WTC11 (cell line): ENCODE data around the gene RBM10. TPM values are rescaled to one million over a fixed set of nuclear protein-coding genes. Genes with fewer than 3 reads are reported as not detected.

Experiments used
- ATAC-seq: fragments of 200-7000 bp; cut with Tn5 transposase; 2 replicates; pipeline ENCODE4 v1.10.0; 2021; ENCODE audit warnings: mild to moderate bottlenecking, moderate library complexity
- CTCF ChIA-PET: fragments of 300-600 bp; sonication (Branson Sonifier 250); formaldehyde crosslinking; loops from one replicate; lab custom pipeline; 2021; ENCODE audit warnings: antibody characterized with exemption; lab: Charles Lee
- POLR2A ChIA-PET: fragments of 350-600 bp; sonication (Branson Sonifier 250); formaldehyde crosslinking; loops from one replicate; lab custom pipeline; 2021; ENCODE audit warnings: antibody characterized with exemption; lab: Charles Lee
- DNase-seq: peaks from one replicate; pipeline ENCODE4 v3.0.0; 2021; ENCODE audit warnings: low spot score
- H3K27ac Mint-ChIP-seq: 2 replicates; pipeline ENCODE4 v1.8.0; 2021; ENCODE audit warnings: mixed read lengths
- H3K27me3 Mint-ChIP-seq: 2 replicates; pipeline ENCODE4 v1.8.0; 2021; ENCODE audit warnings: low read depth, mild to moderate bottlenecking, moderate library complexity, mixed read lengths
- H3K36me3 Mint-ChIP-seq: 2 replicates; pipeline ENCODE4 v1.8.0; 2021; ENCODE audit warnings: mixed read lengths
- H3K4me1 Mint-ChIP-seq: 2 replicates; pipeline ENCODE4 v1.8.0; 2022; ENCODE audit warnings: mixed read lengths
- H3K4me3 Mint-ChIP-seq: 2 replicates; pipeline ENCODE4 v1.8.0; 2021; ENCODE audit warnings: mild to moderate bottlenecking, moderate library complexity, mixed read lengths
- H3K9me3 Mint-ChIP-seq: 2 replicates; pipeline ENCODE4 v1.8.0; 2021; ENCODE audit warnings: mixed read lengths
- ESRRA ChIP-seq: sonication (generic); formaldehyde crosslinking; IDR thresholded peaks from 2 replicates; pipeline ENCODE4 v1.8.1; 2022; ENCODE audit warnings: mild to moderate bottlenecking, missing genetic modification reagents, borderline replicate concordance
- FOXJ3 ChIP-seq: sonication (generic); formaldehyde crosslinking; IDR thresholded peaks from 2 replicates; pipeline ENCODE4 v1.9.0; 2021; ENCODE audit warnings: missing genetic modification reagents, mild to moderate bottlenecking, borderline replicate concordance
- HMGA2 ChIP-seq: fragments of 250-450 bp; sonication (Bioruptor Pico); IDR thresholded peaks from 2 replicates; pipeline ENCODE4 v1.4.0; 2021; ENCODE audit warnings: mild to moderate bottlenecking, moderate library complexity
- IRF2 ChIP-seq: sonication (generic); formaldehyde crosslinking; IDR thresholded peaks from 2 replicates; pipeline ENCODE4 v1.8.0; 2022; ENCODE audit warnings: low read depth, missing genetic modification reagents, borderline replicate concordance
- MYBL2 ChIP-seq: sonication (generic); formaldehyde crosslinking; IDR thresholded peaks from 2 replicates; pipeline ENCODE4 v1.8.1; 2023; ENCODE audit warnings: mild to moderate bottlenecking, moderate library complexity, missing genetic modification reagents
- NFATC4 ChIP-seq: fragments of 250-450 bp; sonication (Bioruptor Pico); IDR thresholded peaks from 2 replicates; pipeline ENCODE4 v1.9.0; 2021; ENCODE audit warnings: mild to moderate bottlenecking
- NR1H2 ChIP-seq: sonication (generic); formaldehyde crosslinking; IDR thresholded peaks from 2 replicates; pipeline ENCODE4 v1.9.0; 2021; ENCODE audit warnings: mild to moderate bottlenecking, moderate library complexity, missing genetic modification reagents
- TP53 ChIP-seq: sonication (generic); formaldehyde crosslinking; IDR thresholded peaks from 2 replicates; pipeline ENCODE4 v1.8.1; 2023; ENCODE audit warnings: mild to moderate bottlenecking, missing genetic modification reagents
- ZNF416 ChIP-seq: fragments of 250-450 bp; sonication (Bioruptor Pico); IDR thresholded peaks from 2 replicates; pipeline ENCODE4 v1.9.0; 2021; ENCODE audit warnings: mild to moderate bottlenecking, inconsistent platforms
- total RNA-seq: library from RNA; stranded (reverse); gene quantifications from 3 replicates; pipeline ENCODE4 v1.2.3, GENCODE V29; 2021
- TF ChIP-seq, protein P1 (sequence below): sonication (generic); formaldehyde crosslinking; IDR thresholded peaks from 2 replicates; pipeline ENCODE4 v1.8.1; 2023; ENCODE audit warnings: mild to moderate bottlenecking, missing genetic modification reagents, moderate library complexity
- TF ChIP-seq, protein P2 (sequence below): sonication (generic); formaldehyde crosslinking; IDR thresholded peaks from 2 replicates; pipeline ENCODE4 v1.8.0; 2022; ENCODE audit warnings: mild to moderate bottlenecking, missing genetic modification reagents
- TF ChIP-seq, protein P3 (sequence below): sonication (generic); formaldehyde crosslinking; IDR thresholded peaks from 2 replicates; pipeline ENCODE4 v1.8.1; 2022; ENCODE audit warnings: mild to moderate bottlenecking, moderate library complexity, missing genetic modification reagents
- TF ChIP-seq, protein P4 (sequence below): sonication (generic); formaldehyde crosslinking; IDR thresholded peaks from 2 replicates; pipeline ENCODE4 v1.8.0; 2023; ENCODE audit warnings: mild to moderate bottlenecking, missing genetic modification reagents
- TF ChIP-seq, protein P5 (sequence below): sonication (generic); formaldehyde crosslinking; IDR thresholded peaks from 2 replicates; pipeline ENCODE4 v1.8.0; 2022; ENCODE audit warnings: mild to moderate bottlenecking, missing genetic modification reagents
- TF ChIP-seq, protein P6 (sequence below): sonication (generic); formaldehyde crosslinking; IDR thresholded peaks from 2 replicates; pipeline ENCODE4 v1.8.0; 2023; ENCODE audit warnings: missing genetic modification reagents
- TF ChIP-seq, protein P7 (sequence below): sonication (generic); formaldehyde crosslinking; conservative IDR thresholded peaks from 2 replicates; pipeline ENCODE4 v1.8.1; 2023; ENCODE audit warnings: mild to moderate bottlenecking, low read depth, missing genetic modification reagents, moderate library complexity
- TF ChIP-seq, protein P8 (sequence below): fragments of 250-450 bp; sonication (Bioruptor Pico); conservative IDR thresholded peaks from 2 replicates; pipeline ENCODE4 v1.9.0; 2021; ENCODE audit warnings: mild to moderate bottlenecking

RBM10 gene
- total RNA-seq, 1 experiment from 2014 or later = 66.1 TPM

DNA sequence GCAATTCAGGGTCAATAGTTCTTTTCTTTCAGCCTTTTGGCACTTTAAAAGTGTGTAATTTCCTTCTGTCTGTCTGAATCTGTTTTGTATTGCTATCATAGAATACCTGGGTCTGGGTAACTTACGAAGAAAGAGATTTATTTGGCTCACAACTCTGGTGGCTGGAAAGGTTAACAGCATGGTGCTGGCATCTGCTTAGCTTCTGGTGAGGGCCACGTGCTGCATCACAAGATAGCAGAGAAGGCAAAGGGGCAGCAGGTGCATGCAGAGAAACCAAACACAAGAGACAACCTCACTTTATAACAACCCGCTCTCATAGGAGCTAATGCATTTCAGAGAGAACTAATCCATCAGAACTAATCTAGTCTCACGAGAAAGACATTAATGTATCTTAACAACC lies 48.0 kb upstream of the RBM10 start:
- Mint-ChIP-seq H3K27me3 (no peaks in the 10 kb centered on the region), H3K36me3 (no peaks in the 10 kb centered on the region), H3K4me3 (no peak overlapping the region), H3K27ac (peak overlapping the region; percentile 23; the same call in 1 of the 2 replicates), H3K4me1 (peaks cover 28% of the 10 kb centered on the region), H3K9me3 (peaks cover 11% of the 10 kb centered on the region)
- ATAC-seq (peak; percentile 73), DNase-seq (no peak)
- CTCF ChIA-PET = interaction anchor here (1.2 kb wide), 1 partner anchor 48 kb away, joined by 4 read pairs; the partner anchor contains the start of genes NDUFB11 and RBM10
- POLR2A ChIA-PET = no interaction called here
- TF ChIP-seq MYBL2 (CRISPR knock-in tag) = no peak
- TF ChIP-seq, protein P1, sequence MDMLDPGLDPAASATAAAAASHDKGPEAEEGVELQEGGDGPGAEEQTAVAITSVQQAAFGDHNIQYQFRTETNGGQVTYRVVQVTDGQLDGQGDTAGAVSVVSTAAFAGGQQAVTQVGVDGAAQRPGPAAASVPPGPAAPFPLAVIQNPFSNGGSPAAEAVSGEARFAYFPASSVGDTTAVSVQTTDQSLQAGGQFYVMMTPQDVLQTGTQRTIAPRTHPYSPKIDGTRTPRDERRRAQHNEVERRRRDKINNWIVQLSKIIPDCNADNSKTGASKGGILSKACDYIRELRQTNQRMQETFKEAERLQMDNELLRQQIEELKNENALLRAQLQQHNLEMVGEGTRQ (CRISPR knock-in tag) = peak; percentile 54
- no peak for TF ChIP-seq NR1H2 (CRISPR knock-in tag)
- TF ChIP-seq, protein P2, sequence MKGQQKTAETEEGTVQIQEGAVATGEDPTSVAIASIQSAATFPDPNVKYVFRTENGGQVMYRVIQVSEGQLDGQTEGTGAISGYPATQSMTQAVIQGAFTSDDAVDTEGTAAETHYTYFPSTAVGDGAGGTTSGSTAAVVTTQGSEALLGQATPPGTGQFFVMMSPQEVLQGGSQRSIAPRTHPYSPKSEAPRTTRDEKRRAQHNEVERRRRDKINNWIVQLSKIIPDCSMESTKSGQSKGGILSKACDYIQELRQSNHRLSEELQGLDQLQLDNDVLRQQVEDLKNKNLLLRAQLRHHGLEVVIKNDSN (CRISPR knock-in tag) = peak; percentile 65; the same call in 1 of the 2 replicates
- TF ChIP-seq, protein P3, sequence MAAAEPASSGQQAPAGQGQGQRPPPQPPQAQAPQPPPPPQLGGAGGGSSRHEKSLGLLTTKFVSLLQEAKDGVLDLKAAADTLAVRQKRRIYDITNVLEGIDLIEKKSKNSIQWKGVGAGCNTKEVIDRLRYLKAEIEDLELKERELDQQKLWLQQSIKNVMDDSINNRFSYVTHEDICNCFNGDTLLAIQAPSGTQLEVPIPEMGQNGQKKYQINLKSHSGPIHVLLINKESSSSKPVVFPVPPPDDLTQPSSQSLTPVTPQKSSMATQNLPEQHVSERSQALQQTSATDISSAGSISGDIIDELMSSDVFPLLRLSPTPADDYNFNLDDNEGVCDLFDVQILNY (CRISPR knock-in tag) = no peak
- no peak for TF ChIP-seq HMGA2
- TF ChIP-seq, protein P4, sequence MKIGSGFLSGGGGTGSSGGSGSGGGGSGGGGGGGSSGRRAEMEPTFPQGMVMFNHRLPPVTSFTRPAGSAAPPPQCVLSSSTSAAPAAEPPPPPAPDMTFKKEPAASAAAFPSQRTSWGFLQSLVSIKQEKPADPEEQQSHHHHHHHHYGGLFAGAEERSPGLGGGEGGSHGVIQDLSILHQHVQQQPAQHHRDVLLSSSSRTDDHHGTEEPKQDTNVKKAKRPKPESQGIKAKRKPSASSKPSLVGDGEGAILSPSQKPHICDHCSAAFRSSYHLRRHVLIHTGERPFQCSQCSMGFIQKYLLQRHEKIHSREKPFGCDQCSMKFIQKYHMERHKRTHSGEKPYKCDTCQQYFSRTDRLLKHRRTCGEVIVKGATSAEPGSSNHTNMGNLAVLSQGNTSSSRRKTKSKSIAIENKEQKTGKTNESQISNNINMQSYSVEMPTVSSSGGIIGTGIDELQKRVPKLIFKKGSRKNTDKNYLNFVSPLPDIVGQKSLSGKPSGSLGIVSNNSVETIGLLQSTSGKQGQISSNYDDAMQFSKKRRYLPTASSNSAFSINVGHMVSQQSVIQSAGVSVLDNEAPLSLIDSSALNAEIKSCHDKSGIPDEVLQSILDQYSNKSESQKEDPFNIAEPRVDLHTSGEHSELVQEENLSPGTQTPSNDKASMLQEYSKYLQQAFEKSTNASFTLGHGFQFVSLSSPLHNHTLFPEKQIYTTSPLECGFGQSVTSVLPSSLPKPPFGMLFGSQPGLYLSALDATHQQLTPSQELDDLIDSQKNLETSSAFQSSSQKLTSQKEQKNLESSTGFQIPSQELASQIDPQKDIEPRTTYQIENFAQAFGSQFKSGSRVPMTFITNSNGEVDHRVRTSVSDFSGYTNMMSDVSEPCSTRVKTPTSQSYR = no peak
- no peak for TF ChIP-seq NFATC4
- TF ChIP-seq, protein P5, sequence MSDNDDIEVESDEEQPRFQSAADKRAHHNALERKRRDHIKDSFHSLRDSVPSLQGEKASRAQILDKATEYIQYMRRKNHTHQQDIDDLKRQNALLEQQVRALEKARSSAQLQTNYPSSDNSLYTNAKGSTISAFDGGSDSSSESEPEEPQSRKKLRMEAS (CRISPR knock-in tag) = 0 out of 2 replicates have a peak, but pooled peaks have one; percentile 31

DNA sequence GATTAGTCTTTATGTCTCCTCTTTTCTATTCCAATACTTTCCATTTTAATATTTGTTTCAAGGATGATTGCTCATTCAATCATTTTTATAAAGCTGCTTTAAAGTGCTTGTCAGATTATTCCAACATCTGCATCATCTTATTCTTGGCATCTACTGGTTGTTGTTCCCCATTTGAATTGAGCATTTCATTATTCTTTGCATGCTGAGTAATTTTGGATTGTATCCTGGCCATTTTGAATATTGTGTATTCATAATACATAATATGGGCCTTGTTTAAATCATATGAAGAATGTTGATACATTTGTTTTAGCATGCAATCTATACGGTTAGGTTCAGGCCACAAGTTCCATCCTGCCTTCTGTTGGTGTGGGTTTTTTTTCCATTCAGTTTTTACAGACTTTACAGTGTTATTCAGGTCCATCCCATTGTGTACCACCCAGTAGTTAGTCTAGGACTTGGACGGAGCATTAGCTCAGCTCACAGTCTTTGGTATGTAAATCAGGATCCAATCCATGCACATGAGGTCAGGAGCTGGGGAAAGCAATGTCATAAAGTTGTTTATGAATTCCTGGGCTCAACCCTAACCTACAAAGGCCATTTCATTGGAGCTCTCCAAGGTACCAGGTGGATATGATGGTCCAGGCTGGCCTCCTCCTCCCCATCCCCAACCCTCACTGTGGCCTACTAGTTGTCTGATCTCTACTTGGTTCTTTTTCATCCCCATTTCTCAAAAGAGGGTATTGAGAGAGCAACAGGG lies 46.5 kb upstream of the RBM10 start:
- no peak overlapping the region for H3K27ac Mint-ChIP-seq
- H3K36me3 Mint-ChIP-seq = no peaks in the 10 kb centered on the region
- ATAC-seq = no peak
- CTCF ChIA-PET = no interaction called here
- POLR2A ChIA-PET = no interaction called here
- H3K4me3 Mint-ChIP-seq = no peak overlapping the region
- no peaks in the 10 kb centered on the region for H3K27me3 Mint-ChIP-seq
- DNase-seq = no peak
- peaks cover 19% of the 10 kb centered on the region for H3K4me1 Mint-ChIP-seq
- H3K9me3 Mint-ChIP-seq = peaks cover 11% of the 10 kb centered on the region
- TF ChIP-seq ESRRA (CRISPR knock-in tag) (no peak), IRF2 (CRISPR knock-in tag) (no peak), FOXJ3 (no peak), TP53 (CRISPR knock-in tag) (no peak), ZNF416 (CRISPR knock-in tag) (no peak), NFATC4 (no peak), NR1H2 (CRISPR knock-in tag) (no peak)
- TF ChIP-seq, protein P6, sequence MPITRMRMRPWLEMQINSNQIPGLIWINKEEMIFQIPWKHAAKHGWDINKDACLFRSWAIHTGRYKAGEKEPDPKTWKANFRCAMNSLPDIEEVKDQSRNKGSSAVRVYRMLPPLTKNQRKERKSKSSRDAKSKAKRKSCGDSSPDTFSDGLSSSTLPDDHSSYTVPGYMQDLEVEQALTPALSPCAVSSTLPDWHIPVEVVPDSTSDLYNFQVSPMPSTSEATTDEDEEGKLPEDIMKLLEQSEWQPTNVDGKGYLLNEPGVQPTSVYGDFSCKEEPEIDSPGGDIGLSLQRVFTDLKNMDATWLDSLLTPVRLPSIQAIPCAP (CRISPR knock-in tag) = no peak
- TF ChIP-seq, protein P3 (CRISPR knock-in tag) = no peak
- TF ChIP-seq, protein P7, sequence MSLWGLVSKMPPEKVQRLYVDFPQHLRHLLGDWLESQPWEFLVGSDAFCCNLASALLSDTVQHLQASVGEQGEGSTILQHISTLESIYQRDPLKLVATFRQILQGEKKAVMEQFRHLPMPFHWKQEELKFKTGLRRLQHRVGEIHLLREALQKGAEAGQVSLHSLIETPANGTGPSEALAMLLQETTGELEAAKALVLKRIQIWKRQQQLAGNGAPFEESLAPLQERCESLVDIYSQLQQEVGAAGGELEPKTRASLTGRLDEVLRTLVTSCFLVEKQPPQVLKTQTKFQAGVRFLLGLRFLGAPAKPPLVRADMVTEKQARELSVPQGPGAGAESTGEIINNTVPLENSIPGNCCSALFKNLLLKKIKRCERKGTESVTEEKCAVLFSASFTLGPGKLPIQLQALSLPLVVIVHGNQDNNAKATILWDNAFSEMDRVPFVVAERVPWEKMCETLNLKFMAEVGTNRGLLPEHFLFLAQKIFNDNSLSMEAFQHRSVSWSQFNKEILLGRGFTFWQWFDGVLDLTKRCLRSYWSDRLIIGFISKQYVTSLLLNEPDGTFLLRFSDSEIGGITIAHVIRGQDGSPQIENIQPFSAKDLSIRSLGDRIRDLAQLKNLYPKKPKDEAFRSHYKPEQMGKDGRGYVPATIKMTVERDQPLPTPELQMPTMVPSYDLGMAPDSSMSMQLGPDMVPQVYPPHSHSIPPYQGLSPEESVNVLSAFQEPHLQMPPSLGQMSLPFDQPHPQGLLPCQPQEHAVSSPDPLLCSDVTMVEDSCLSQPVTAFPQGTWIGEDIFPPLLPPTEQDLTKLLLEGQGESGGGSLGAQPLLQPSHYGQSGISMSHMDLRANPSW = no peak
- TF ChIP-seq, protein P8, sequence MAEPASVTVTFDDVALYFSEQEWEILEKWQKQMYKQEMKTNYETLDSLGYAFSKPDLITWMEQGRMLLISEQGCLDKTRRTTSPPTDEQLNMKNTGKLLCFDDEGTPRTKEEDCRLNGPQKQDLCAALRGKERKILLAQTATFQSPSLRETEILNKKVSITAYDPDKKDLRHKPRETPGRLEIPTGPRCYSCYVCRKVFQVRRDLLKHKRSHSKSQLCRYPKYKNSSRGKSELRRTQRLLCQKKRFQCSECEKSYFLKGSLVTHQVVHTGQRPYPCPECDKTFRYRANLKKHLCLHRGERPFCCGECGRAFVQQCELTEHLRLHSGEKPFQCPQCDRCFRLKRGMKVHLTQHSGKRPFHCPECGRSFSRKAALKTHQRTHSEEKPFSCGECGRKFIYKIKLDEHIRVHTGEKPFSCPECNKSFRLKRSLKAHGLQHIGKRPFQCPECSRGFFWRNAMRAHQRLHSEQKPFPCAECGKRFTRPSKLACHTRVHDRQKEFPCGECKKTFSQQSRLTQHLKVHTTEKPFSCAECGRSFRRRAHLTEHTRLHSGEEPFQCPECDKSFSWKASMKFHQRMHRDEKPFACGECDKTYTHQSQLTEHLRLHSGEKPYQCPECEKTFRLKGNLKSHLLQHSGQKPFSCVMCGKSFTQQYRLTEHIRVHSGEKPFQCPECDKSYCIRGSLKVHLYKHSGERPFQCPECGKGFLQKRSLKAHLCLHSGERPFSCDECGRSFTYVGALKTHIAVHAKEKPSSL (CRISPR knock-in tag) = no peak
